NCI-H128 (cell line): ENCODE measurements around the gene PRTFDC1.
"Not testable (repeated sequence)": the region's sequence is repeated elsewhere in the genome, so short reads cannot be mapped to it uniquely, and the experiment has no call there.

Experiments
- DNase-seq: peaks from one replicate; lab custom pipeline; 2025; ENCODE audit not compliant: unreplicated experiment; lab: John Stamatoyannopoulos, UW

The PRTFDC1 gene, protein sequence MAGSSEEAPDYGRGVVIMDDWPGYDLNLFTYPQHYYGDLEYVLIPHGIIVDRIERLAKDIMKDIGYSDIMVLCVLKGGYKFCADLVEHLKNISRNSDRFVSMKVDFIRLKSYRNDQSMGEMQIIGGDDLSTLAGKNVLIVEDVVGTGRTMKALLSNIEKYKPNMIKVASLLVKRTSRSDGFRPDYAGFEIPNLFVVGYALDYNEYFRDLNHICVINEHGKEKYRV

DNA sequence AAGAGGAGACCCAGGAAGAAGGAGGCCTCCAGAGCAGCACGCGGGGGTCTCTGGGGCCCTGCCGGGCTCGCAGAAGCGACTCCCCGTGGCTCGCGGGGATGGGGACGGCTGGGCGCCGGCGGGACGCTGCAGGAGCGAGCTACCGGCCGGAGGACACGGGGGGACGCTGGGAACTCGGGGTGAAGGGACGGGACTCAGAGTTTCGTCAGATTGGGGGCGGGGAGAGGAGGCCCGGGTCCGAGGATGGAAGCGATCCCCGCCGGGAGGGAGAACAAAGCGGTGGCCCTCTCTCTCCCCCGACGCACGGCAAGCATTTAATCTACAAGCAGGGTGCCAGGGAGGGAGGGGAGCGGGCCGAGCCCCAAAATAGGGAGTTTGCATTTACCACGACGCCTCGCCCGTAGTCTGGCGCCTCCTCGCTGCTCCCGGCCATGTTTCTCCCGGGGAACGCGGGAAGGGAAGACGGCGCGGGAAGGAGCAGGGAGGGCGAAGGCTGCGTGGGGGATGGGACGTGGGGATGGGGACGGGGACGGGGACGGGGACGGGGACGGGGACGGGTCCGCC, at the start of gene PRTFDC1:
PRTFDC1 (minus strand) TSS at position 464 of the 564 bp plus-strand sequence; CDS start at position 433, 31 bp downstream.
- DNase-seq: no peak

DNA sequence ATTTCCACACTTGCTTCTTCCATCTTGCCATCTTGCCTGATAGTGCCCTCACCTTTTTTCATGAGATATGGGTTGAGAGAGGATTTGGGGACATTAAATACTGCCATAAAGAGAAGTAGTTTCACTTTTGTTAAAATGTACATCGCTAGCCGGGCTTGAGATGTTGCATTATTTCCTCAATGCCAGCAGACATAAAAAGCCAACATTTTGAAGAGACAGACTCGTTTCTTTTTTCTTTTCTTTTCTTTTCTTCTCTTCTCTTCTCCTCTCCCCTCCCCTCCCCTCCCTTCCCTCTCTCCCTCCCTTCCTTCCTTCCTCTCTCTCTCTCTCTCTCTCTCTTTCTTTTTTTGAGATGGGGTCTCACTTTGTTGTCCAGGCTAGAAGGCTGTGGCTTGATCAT, 45.6 kb upstream of the PRTFDC1 start:
- no peak for DNase-seq

DNA sequence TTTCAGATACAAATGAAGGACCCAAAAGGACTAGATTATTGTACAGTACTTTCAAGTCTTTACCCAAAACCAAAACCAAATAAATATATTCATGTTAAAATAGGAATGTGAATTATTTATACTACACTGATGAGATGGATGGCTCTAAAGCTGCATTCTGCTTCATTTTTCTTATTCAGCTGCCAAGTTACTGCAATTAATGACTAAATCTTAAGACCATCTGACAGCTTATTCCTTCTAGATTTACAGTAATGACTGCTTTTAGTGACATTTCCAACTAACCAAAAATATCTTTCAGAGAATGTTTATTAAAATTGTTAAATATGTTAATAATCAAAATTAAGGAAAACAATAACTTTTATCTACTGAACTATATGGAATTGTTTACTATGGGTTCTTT, 42.7 kb upstream of the PRTFDC1 start:
- no peak for DNase-seq

DNA sequence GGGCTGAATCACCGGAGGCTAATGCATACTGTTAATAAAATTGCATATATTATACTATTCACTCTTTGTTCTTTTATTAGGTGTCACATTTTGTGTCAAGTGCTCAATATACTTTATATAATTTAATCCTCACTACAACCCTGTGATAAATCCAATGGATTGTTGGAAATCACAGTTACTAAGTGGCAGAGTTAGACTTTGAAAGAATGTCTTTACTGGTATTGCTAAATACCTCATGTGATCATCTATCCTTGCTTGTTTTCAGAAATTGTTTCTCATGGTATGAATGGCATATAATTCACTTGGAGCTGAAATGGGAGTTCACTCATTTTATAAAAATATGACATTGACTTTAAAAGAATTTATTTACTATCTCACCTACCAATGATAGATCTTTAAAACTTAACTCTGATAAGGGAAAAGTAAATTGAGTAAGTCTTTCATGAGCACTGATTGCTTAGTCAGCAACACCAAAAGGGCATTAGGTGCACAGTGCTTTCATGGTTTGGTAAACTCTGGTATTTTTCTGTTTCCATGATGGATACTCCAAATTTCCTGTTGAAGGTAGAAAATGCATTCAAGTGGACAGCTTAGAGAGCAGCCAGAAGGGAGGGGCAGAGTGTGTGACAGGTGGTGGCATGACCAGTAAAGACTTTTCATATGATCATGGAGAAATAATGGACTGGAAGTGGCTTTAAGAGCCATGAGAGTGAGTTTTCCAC, 41.0 kb upstream of the PRTFDC1 start:
- DNase-seq: no peak

DNA sequence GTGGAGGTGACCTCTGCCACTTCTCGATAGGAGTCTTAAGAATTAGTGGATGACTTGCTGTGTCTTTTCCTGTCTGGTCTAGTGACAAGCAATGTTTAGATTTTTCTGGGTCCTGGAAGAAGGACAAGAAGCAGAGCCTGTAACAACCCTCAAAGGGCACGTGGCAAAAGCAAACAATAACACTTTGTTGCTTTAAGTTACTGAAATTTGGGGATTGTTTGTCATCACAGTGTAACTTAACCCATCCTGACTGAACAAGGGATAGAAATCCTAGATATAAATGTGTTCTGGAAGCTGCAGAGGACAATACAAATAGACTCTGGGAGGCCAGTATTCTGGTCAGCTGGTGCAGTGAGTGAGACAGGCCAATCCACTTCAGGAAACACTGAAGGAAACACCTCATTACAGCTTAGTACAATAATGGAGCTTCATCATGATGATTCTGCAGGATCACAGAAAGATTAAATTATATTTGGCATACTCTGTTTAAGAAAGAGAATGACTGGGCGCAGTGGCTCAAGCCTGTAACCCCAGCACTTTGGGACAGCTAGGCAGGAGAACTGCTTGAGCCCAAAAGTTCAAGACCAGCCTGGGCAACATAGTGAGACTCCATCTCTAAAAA, 40.2 kb upstream of the PRTFDC1 start:
- no peak for DNase-seq

DNA sequence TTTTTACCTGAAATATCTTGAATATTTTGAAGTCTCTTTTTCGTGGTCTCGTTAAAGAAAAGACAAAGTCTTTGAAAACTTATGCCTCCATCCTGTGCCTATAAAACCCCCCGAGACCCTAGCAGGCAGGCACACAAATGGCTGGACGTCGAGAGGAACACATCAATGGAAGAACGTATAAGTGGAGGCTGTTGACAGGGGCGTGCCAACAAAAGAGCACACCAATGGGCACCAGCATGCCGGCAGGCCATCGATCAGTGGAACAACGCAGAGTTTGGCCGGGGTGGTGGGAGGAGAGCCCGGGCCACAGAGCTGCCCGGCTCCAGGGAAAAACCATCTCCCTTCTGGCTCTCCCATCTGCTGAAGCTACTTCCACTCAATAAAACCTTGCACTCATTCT, 38.9 kb upstream of the PRTFDC1 start:
- no peak for DNase-seq

DNA sequence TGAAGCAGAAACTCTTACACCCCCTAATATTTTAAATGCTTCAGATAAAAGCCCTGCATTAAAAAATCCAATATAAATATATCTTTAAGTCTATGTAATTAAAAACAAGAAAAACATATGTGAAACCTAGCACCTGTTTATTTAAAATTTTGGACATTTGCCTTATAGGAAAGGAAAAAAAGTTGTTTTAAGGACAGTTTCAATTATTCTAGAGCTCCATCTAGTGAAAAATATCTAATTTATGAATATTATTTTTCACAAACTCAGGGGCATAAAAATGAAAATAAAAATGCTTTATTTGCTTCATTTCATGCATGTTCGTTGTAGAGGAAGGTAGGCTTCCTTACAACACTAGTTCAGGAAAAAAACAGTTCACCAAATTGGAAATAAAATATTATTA, 37.5 kb upstream of the PRTFDC1 start:
- DNase-seq: no peak

DNA sequence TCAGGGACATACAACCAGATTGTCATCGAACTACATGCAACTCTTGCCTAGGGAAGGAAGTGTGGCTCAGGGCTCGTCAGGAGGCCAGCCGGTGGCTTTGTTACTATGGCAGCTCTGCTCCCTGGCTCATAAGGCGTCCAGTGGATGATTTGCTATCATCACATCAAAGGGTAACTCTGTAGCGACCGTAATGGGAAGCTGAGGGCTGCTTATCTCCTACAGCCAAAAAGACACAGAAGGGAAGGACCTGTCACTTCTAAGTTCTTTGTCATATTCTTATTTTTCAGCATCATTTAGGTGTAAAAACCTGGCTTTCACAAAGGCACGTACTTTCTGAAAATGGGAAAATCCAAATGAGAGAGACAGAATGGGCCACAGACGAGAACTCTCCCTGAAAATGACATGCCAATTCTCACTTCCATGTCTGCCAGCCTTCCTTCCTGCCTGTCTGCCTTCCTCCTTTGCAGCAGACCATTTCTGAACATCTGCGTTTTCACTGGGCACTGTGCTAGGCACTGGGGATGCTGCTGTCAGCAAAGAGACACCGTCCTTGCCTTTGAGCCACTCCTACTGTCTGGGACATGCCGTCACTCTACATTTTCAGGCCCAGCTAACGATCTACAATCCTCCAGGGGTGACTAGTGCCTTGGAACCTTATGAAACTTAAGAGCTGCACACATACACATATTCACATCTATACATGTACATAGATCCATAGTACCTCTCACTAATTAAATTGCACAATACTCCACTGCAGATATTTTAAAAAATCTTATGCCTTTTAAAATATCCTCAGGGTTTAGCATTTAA, 36.6 kb upstream of the PRTFDC1 start:
- no peak for DNase-seq

DNA sequence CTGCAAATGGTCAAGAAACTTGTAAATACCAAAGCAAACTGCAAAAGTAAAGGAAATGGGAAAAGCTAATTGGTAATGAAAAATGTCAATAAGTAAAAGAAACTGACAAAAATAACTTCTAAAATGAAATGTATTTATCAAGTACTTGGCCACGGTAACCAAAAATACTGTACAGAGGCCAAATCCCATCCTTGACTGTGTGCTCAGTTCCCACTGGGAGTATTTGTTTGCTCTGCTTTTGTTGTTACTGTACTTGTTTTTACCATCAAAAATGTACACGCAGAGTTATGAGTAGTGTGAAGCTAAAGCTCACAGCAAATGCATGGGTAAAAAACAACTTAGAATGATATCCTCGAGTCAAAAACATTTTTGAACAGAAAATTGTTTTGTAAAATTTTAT, 32.5 kb upstream of the PRTFDC1 start:
- no peak for DNase-seq

DNA sequence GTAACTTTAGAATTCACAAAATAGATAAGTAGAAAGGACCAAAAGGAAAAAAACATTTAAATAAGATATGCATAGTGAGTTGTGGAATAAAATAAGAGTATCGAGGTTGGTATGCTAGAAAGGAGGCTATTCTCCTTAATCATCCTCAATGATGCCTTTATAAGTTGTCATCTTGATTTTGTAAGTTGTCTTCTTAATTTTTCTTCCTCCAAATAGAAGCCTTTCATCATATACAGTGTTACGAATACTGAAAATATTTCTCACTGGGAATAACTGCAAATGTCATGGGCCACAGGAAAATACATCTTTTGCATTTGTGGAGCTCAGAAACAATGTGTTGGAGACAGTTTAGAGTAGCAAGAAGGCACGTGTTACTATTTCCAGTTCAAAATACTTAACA, 31.5 kb upstream of the PRTFDC1 start:
- no peak for DNase-seq

DNA sequence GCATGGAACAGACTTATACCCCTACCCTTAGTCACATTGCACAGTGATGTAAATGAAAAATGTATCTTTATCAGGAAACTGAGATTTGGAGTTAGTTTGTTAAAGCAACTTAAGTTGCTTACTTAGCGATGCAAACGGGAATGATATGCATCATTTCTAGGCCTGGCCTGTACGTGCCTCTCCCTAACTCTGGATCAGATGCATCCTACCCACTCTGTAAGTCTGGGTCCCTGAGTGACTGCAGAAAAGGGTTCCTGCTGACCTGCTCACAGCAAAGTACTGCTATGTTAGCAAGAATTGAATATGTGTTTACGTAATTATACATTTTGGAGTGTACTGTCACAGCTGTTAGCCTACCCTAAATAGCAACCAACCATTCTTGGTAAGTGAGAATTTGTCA, 30.7 kb upstream of the PRTFDC1 start:
- no peak for DNase-seq

DNA sequence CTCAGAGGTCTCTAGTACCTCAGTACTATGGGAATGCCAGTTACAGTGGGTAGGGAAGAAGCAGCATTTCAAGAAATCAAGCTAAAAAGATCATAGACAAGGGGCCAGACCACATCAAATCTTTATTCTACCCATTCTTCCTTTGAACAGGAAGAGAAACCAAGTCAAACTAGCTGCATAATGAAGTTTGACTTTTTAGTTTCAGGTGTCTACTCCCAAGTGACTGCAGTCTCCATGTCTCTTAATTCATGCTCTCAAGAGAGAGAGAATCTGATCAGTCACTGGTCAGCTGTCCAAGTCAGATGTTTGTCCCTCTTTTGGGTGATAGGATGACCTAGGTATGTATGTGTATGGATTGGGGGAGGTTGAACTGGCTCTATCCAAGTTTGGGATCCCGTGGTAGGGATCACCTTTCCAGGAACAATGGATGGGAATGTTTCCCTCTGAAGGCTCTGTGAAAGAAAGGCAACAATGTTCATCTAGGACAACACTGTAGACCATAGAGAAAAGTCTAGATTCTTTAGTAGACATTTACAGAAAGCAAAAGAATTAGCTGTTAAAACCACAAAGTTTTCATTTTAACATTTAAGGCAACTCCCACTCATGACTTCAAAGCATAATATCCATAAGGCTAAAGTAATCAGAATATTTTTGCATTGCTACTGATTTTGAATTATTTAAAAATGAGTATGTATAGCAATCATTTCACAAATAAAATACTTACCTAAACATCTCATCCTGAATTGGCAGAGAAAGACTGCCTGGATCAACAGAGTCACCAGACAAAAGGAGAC, 30.1 kb upstream of the PRTFDC1 start:
- DNase-seq: no peak

DNA sequence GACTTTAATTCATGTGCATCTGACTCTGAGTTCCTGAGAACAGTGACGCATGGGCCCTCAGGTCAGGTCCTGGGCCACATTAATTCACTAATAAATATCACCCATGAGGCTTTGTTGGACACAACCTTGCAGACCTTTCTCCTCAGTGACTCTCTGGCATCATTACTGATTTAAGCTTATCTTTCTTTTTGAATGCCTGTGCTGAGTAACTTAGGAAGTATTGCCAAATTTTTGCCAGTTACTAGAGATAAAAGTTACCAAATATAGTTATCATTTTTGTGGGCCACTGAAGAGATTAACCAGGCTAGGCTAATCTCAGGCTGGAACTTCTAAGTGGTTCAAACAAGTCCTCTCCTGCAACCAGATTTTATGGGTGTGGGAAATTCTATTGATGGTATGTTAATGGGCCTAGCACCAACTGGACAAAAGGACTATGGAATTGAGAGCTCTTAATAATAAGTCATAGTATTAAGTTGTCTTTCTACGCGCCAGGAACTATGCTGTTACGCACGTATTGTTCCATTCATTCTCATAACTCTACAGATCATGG, 28.8 kb upstream of the PRTFDC1 start:
- no peak for DNase-seq

DNA sequence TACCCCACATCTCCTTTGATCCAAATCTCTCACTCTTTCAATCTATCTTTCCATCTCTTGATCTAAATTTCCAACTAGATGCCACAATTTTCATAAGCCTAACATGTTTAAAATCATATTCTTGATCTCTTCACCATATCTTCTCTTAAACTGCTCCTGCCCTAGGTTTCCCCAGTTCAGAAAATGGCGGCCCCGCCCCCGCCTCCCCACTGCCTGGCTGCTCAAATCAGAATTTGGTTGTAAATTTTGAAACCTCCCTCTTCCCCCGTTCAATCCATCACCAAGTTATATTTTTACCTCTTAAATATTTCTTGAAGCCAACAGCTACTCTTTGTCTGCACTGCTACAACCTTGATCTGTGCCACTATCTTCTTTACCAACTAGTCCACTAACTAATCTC, 27.3 kb upstream of the PRTFDC1 start:
- DNase-seq: no peak

DNA sequence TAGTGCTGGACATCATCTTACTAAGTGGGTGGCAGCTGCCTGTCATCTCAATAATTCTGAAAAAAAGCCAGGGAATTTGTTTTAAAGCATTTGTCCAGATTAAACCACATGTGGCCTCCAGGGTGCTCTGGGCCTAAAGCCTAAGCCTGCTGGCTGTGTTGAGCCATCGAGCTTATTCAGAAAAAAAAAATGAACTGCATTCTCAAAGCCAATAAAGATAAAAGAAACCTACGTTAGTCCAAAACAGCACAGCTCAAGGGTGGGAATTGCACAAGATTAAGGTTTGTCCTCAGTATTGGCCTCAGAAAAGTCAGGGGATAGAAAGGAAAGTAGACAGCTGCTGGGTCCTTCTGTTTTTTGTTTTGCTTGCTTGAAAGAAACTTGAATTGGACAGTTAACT, 22.6 kb upstream of the PRTFDC1 start:
- DNase-seq: no peak

DNA sequence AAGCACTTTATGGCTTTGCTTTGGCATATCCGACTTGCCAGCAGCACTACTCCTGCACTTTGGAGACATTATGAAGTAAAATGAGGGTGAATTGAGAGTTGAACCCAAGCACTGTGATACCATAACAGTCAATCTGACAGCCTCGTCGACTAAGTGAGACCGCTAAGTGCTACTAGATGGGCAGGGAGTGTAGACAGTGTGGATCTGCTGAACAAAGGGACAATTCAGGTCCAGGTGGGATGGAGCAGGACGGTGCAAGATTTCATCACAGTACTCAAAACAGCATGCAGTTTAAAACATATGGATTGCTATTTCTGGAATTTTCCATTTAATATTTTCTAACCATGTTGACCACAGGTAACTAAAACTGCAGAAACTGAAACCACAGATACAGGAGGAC, 20.8 kb upstream of the PRTFDC1 start:
- no peak for DNase-seq

DNA sequence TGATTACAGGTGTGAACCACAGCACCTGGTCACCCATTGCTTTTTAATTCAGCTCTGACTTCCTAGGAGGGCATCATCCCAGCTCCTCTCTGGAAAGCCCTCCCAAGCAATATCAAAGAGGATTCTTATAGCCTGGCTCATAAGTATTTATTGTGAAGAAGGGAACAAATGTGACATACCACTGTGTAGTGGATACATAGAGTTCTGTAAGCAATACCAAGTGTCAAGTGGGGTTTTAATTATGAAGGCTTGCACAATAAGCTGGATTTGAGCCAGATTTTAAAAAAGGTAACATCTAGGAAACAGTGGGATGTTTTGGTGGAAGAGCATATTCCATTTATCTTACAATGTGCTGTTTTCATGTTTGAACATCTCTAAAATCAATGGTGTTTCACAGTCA, 19.0 kb upstream of the PRTFDC1 start:
- no peak for DNase-seq

DNA sequence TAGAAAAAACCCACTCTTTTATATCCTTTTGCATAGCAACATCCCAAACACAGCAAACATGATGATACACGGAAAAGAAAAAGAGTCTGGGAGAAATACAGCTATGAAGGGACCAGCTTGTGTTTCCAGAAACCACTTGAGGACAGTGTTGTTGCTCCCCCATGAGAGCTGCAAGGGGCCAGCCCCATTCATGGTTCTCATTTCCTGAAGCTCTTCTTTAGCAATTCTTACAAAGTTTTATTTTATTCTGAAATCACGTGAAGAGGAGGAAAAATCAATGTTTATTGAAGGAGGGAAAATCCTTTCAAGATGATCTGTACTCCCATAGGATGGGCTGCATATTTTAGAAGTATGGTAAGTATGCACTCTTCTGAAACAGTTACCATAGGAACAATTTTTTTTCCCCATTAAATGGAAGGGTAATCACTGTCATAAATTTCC, 17.5 kb upstream of the PRTFDC1 start:
- no peak for DNase-seq

DNA sequence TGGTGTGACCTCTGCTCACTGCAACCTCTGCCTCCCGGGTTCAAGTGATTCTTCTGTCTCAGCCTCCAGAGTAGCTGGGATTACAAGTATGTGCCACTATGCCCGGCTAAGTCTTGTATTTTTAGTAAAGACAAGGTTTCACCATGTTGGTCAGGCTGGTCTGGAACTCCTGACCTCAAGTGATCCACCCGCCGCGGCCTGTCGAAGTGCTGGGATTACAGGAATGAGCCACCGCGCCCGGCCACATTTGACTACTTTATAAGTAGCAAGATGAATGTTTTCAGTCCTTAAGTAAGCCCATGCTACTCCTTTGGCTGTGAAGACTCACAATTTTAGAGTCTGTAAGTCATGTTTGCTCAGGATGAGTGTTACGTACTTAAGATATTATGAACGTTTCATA, 16.5 kb upstream of the PRTFDC1 start:
- DNase-seq: not testable (repeated sequence)

DNA sequence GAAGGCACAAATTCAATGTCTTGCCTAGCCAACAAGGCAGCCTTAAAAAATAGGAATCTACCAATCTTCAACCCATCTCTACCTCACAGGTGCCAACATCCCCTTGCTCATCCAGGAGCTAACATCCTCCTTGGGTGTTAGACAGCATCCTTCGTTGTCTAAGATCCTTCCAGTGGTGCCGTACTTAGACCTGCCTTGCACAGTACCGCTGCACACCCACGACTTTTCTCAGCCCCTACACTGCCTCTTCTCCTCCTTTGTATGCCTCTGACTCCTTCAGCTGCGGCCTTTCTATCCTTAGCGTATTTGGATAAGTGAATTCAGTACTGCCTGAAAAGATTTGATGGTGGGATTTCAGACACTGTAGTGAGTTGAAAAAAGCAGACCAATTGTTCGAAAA, 15.9 kb upstream of the PRTFDC1 start:
- no peak for DNase-seq
